NOMO-1 (cell line): ENCODE results near the gene STAT5B.
A peak's percentile ranks its signal among the peaks of the same experiment; 100 is the strongest.
"Not testable (repeated sequence)": the region's sequence is repeated elsewhere in the genome, so short reads cannot be mapped to it uniquely, and the experiment has no call there.

Experiments used
- DNase-seq, 2 experiments: peaks; one replicate each; lab custom pipeline; 2025; ENCODE audit not compliant: unreplicated experiment in 2 of 2; lab: John Stamatoyannopoulos, UW

STAT5B gene

GRCh38 chr17:42241871-42242270, 34.3 kb downstream of the STAT5B start:
- no peak for DNase-seq

- DNase-seq, result not testable (repeated sequence)
Observed at GRCh38 chr17:42240863-42241262, 35.3 kb downstream of the STAT5B start.

DNA sequence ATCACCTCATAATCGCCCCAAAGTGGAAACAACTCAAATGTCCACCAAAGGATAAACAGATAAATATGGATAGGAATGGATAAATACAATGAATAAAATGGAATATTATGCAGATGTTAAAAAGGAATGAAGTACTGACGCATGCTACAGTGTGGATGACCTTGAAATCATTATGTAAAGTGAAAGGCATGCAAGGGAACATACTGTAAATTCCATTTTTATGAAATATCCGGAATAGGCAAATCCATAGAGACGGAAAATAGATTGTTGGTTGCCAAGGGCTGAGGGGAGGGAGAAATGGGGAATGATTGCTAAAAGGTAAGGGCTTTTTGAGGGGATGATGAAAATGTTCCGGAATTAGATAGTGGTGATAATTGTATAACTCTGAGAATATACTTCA, 36.0 kb downstream of the STAT5B start:
- DNase-seq, result no peak

- not testable (repeated sequence) for DNase-seq
Observed at GRCh38 chr17:42239576-42239975, 36.6 kb downstream of the STAT5B start.

GRCh38 chr17:42236760-42237159, 39.4 kb downstream of the STAT5B start:
- no peak for DNase-seq

- DNase-seq, result peak in 1 of 2 experiments; percentile 49
Observed at GRCh38 chr17:42233994-42234393, 42.2 kb downstream of the STAT5B start.

- no peak for DNase-seq
Observed at GRCh38 chr17:42233156-42233555, 43.0 kb downstream of the STAT5B start.

DNA sequence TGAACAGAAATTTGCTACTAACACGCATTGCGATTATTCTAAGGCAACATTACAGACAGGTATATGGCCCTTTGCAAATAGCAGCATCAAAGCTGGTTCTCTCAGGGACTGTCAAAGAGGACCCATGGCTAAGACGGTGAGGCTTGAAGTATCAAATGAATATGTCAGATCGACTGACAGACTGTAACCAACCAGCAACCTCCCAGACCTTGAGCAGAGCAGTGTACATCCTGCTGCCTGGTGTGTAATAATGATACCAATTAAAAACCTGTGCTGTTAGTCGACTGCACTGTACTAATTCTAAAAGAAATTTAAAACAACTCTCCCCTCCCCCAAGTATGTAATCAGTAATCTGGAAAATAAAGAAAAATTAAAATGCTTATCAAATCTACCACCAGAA, 46.0 kb downstream of the STAT5B start:
- no peak for DNase-seq

DNA sequence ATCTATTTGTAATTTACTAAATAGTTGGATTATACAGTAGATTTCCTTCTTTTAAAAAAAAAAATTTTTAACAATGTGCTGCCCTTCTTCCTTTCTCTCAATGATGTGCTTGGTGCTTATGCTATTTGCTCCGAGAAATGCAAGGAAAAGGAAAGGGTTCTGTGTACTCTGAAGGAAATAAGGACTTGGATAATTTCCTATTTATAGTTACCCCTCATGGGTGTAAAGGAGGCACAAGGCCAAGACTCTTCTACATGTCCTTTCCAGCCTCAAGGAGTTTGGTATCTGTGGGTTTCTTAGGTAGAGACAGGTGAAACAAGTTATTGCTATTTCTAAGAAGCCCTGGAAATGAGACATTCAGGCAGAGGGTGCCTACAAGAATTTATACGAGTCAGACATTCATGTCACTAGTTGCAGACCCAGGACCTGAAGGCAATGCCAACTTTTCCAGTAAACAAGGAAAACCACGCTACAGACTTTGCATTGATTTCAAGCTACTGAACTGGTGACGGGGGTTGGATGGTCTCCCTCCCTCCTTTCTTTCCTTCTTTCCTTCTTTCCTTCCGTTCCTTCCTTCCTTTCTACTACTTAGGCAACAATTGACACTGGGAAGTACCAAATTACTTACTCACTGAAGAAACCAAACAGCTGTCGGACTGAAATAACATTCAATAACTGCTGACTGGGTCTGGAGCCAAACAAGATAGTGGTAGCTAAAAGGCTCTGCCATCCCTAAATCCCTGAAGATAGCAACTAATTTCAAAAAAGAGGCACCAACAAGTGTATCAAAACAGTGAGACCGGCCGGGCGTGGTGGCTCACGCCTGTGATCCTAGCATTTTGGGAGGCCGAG, 48.1 kb downstream of the STAT5B start:
- DNase-seq, result no peak

DNA sequence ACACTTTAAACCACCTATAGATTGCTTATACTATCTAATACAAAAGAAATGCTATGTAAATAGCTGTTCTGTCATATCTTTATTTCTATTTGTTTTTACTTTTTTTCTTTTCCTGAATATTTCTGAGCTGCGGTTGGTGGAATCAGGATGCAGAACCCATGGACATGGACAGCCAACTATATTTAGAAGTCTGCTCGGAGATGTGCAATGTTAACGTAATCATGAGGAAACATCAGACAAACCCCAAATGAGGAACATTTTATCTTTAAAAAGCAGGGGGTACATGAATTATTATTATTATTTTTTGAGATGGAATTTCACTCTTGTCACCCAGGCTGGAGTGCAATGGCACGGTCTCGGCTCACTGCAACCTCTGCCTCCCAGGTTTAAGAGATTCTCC, 50.5 kb downstream of the STAT5B start:
- peak in 1 of 2 experiments; percentile 3 for DNase-seq

DNA sequence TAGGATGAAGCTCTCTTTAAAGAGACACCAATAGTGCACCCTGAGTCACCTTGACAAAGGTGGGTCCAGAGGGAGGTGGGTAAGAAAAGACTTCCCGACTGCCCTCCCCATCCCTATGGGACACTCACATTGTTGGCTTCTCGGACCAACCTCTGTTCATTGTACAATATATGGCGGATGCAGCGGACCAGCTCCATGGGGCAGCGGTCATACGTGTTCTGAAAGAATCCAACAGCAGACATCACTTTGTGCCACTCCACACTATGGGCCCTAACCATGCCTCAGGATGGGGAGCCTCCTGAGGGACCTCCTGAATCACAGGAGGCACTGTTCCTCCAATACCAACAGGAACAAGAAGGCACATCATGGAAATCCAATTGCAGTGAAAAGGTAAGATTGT, 51.5 kb downstream of the STAT5B start:
- no peak for DNase-seq

DNA sequence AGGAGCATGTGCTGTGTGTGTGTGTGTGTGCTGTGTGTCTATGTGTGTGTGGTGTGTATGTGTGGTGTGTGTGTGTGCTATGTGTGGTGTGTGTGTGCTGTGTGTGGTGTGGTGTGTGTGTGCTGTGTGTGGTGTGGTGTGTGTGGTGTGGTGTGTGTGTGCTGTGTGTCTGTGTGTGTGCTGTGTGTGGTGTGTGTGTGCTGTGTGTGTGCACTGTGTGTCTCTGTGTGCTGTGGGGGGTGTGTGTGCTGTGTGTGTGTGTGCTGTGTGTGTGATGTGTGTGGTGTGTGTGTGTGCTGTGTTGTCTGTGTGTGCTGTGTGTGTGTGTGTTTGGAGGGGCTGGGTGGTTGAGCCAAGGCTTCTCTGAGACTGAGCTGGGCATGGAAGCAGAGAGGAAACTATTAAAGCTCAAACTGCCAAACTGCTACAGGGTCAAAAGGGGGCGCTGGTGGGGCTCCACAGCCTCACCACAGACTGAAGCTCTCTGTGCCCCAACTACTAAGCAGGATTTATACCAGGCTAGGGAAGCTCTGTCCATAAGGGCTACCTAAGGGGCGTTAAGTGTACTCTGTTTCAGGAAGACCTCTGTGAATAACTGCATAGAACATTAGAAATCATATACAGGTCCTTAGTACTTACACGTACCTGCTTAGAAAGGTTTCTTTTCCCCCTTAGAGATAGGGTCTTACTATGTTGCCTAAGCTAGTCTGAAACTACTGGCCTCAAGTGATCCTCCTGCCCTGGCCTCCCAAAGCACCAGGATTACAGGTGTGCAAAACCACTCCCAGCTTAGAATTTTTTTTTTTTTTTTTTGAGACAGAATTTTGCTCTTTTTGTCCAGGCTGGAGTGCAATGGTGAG, 54.1 kb downstream of the STAT5B start:
- peak; percentile 53 to 62 for DNase-seq

DNA sequence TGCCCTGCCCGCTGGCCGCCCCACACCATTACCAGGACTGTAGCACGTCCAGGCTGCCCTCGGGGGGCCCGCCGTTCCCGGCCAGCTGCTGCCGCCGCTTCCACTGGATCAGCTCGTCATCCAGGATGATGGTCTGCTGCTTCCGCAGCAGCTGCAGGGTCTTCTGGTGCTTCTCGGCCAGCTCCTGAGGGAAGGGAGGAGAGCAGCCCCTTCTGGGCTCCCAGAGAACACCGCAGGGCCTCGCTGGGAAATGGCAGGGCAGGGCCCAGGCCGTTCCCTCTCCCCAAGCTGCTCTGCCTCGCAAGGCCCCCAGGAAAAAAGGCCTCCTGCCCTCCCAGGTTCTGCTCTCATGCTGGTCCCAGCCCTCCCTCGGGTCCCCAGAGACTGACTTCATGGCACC, 56.9 kb downstream of the STAT5B start:
- DNase-seq, result not testable (repeated sequence)

DNA sequence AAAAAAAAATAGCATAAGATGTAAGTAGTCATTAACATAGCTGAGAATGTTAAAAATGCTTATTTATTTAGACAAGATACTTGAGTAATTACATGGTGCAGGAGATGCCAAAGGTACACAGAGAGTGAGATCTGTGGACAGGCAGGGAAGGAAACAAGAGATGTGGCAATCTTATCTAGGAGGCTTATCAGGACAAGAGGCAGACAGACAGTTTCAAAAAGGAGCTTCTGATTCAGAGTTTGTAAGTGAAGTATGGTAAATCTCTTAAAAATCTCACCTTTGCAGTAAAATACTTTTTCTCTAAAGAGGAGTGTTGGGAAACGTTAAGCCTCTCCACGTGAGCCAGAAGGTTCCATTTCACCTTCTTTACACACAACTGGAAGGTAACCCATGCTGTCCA, 62.0 kb downstream of the STAT5B start:
- DNase-seq, result no peak

GRCh38 chr17:42212382-42212781, 63.8 kb downstream of the STAT5B start:
- no peak for DNase-seq

GRCh38 chr17:42211921-42212341, 64.3 kb downstream of the STAT5B start:
- DNase-seq, result not testable (repeated sequence)

- DNase-seq, result no peak
Observed at GRCh38 chr17:42210046-42210445, 66.1 kb downstream of the STAT5B start.

DNA sequence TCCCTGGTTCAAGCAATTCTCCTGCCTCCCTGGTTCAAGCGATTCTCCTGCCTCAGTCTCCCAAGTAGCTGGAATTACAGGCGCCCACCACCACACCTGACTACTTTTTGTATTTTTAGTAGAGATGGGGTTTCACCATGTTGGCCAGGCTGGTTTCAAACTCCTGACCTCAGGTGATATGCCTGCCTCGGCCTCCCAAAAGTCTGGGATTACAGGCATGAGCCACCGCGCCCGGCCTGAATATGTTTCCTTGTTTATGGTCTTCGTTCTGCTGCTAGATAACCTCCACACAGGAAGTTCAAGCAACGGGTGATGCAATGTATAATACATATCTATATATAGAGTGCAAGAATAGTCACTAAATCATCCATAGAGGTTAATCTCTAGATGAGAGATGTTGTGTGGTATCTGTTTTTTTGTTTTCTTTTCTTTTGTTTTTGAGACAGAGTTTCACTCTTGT, 70.0 kb downstream of the STAT5B start:
- DNase-seq, result peak; percentile 44 to 86

GRCh38 chr17:42203354-42203753, 72.8 kb downstream of the STAT5B start:
- DNase-seq, result no peak

GRCh38 chr17:42202696-42203095, 73.5 kb downstream of the STAT5B start:
- DNase-seq, result no peak

DNA sequence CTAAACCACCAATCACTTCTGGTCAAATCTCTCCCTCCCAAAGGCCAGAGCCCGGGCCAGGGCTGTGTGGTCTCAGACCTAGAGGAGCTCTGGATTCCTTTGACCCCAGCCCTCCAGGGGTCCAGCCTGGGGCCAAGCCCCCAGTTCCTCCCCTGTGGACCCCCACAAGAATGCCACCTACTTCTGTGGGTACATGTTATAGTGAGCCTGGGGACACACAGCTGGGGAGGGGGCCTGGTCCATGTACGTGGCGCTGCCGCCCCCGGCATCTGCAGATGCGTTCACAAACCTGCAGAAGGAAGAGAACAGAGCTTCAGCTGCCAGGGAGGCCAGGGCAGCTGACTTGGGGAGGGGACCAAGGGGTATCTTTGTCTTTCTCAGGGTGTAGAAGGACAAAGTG, 74.0 kb downstream of the STAT5B start:
- no peak for DNase-seq

DNA sequence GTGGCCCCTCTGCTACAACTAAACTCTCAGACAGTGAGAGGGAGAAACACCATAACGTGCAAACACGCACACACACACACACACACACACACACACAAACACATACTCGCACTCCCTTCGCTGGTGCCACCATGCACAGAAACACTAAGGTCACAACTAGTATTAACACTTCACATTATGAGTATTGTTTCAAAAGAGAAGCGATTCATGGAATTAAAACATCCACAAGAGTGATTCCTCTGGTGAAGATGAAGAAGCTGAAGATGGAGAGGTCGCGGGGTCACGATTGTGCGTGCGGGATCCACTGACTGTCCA, 74.8 kb downstream of the STAT5B start:
- no peak for DNase-seq
